Endothelial cell of umbilical vein (primary cell): Measurements from ENCODE around the gene DERL3.

Experiments
- CTCF ChIP-seq, 2 donors: IDR thresholded peaks; 1 replicate in 1 of 2; 2 replicates in 1 of 2; pipeline ENCODE4 v1.5.1; 2011; ENCODE audit warnings: low read length in 2 of 2, mild to moderate bottlenecking in 2 of 2, moderate library complexity in 2 of 2, control low read depth in 1 of 2, inconsistent platforms in 1 of 2, low read depth in 1 of 2; ENCODE audit not compliant: insufficient read depth in 1 of 2; ENCODE audit errors: extremely low read depth in 1 of 2
- EZH2 ChIP-seq: IDR thresholded peaks from 2 replicates; pipeline ENCODE4 v1.6.1; 2012; ENCODE audit warnings: borderline replicate concordance, low read depth, mild to moderate bottlenecking, moderate library complexity, low read length, inconsistent platforms; ENCODE audit not compliant: severe bottlenecking
- JUN ChIP-seq: IDR thresholded peaks from 2 replicates; pipeline ENCODE4 v1.6.1; 2011; ENCODE audit warnings: borderline replicate concordance, low read depth; ENCODE audit not compliant: insufficient read length, insufficient read depth
- POLR2A ChIP-seq: IDR thresholded peaks from 2 replicates; pipeline ENCODE4 v1.6.1; 2012; ENCODE audit warnings: low read depth, mild to moderate bottlenecking, control low read depth, low read length
- POLR2AphosphoS5 ChIP-seq: IDR thresholded peaks from 2 replicates; pipeline ENCODE4 v1.6.1; 2012; ENCODE audit warnings: low read depth, mild to moderate bottlenecking, control low read depth, low read length, moderate library complexity; ENCODE audit not compliant: insufficient read depth
- TF ChIP-seq, protein P1 (sequence below): IDR thresholded peaks from 2 replicates; pipeline ENCODE4 v1.6.1; 2011; ENCODE audit not compliant: insufficient read depth, insufficient read length

- TF ChIP-seq CTCF (IDR thresholded peaks at IDR 0.05; ENCODE audit: extremely low read depth in 1 of 2, insufficient read depth in 1 of 2, low read depth in 1 of 2, low read length in 2 of 2) (no peak), POLR2A (no peak), JUN (no peak), POLR2AphosphoS5 (no peak), EZH2 (no peak)
- TF ChIP-seq, protein P1, sequence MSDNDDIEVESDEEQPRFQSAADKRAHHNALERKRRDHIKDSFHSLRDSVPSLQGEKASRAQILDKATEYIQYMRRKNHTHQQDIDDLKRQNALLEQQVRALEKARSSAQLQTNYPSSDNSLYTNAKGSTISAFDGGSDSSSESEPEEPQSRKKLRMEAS: no peak
Observed at GRCh38 chr22:23827351-23827995, 11.3 kb downstream of the DERL3 start.
